WTC11 (cell line): ENCODE results near the gene PODXL. TPM values are rescaled to one million over a fixed set of nuclear protein-coding genes. Genes with fewer than 3 reads are reported as not detected.

Experiments
- ATAC-seq: fragments of 200-7000 bp; cut with Tn5 transposase; 2 replicates; pipeline ENCODE4 v1.10.0; 2021; ENCODE audit warnings: mild to moderate bottlenecking, moderate library complexity
- CTCF ChIA-PET: fragments of 300-600 bp; sonication (Branson Sonifier 250); formaldehyde crosslinking; loops from one replicate; lab custom pipeline; 2021; ENCODE audit warnings: antibody characterized with exemption; lab: Charles Lee
- POLR2A ChIA-PET: fragments of 350-600 bp; sonication (Branson Sonifier 250); formaldehyde crosslinking; loops from one replicate; lab custom pipeline; 2021; ENCODE audit warnings: antibody characterized with exemption; lab: Charles Lee
- DNase-seq: peaks from one replicate; pipeline ENCODE4 v3.0.0; 2021; ENCODE audit warnings: low spot score
- H3K27ac Mint-ChIP-seq: 2 replicates; pipeline ENCODE4 v1.8.0; 2021; ENCODE audit warnings: mixed read lengths
- H3K27me3 Mint-ChIP-seq: 2 replicates; pipeline ENCODE4 v1.8.0; 2021; ENCODE audit warnings: low read depth, mild to moderate bottlenecking, moderate library complexity, mixed read lengths
- H3K36me3 Mint-ChIP-seq: 2 replicates; pipeline ENCODE4 v1.8.0; 2021; ENCODE audit warnings: mixed read lengths
- H3K4me1 Mint-ChIP-seq: 2 replicates; pipeline ENCODE4 v1.8.0; 2022; ENCODE audit warnings: mixed read lengths
- H3K4me3 Mint-ChIP-seq: 2 replicates; pipeline ENCODE4 v1.8.0; 2021; ENCODE audit warnings: mild to moderate bottlenecking, moderate library complexity, mixed read lengths
- H3K9me3 Mint-ChIP-seq: 2 replicates; pipeline ENCODE4 v1.8.0; 2021; ENCODE audit warnings: mixed read lengths
- AR ChIP-seq: fragments of 250-450 bp; sonication (Bioruptor Pico); IDR thresholded peaks from 2 replicates; pipeline ENCODE4 v1.9.0; 2021; ENCODE audit warnings: mild to moderate bottlenecking
- ARID4B ChIP-seq: sonication (generic); formaldehyde crosslinking; IDR thresholded peaks from 2 replicates; pipeline ENCODE4 v1.8.0; 2023; ENCODE audit warnings: missing genetic modification reagents, mild to moderate bottlenecking, borderline replicate concordance
- ATF2 ChIP-seq: sonication (generic); formaldehyde crosslinking; IDR thresholded peaks from 2 replicates; pipeline ENCODE4 v1.8.1; 2022; ENCODE audit warnings: low read depth, missing genetic modification reagents, borderline replicate concordance
- ESRRA ChIP-seq: sonication (generic); formaldehyde crosslinking; IDR thresholded peaks from 2 replicates; pipeline ENCODE4 v1.8.1; 2022; ENCODE audit warnings: mild to moderate bottlenecking, missing genetic modification reagents, borderline replicate concordance
- ETV6 ChIP-seq: sonication (generic); formaldehyde crosslinking; IDR thresholded peaks from 2 replicates; pipeline ENCODE4 v1.8.1; 2022; ENCODE audit warnings: mild to moderate bottlenecking, missing genetic modification reagents
- FOXP1 ChIP-seq: sonication (generic); formaldehyde crosslinking; IDR thresholded peaks from 2 replicates; pipeline ENCODE4 v1.8.0; 2022; ENCODE audit warnings: missing genetic modification reagents, mild to moderate bottlenecking, moderate library complexity, borderline replicate concordance
- JUN ChIP-seq: sonication (generic); formaldehyde crosslinking; IDR thresholded peaks from 2 replicates; pipeline ENCODE4 v1.8.0; 2023; ENCODE audit warnings: mild to moderate bottlenecking, missing genetic modification reagents
- NFE2L1 ChIP-seq: sonication (generic); formaldehyde crosslinking; IDR thresholded peaks from 2 replicates; pipeline ENCODE4 v1.8.1; 2023; ENCODE audit warnings: missing genetic modification reagents
- NR1H2 ChIP-seq: sonication (generic); formaldehyde crosslinking; IDR thresholded peaks from 2 replicates; pipeline ENCODE4 v1.9.0; 2021; ENCODE audit warnings: mild to moderate bottlenecking, moderate library complexity, missing genetic modification reagents
- TEAD4 ChIP-seq: sonication (generic); formaldehyde crosslinking; IDR thresholded peaks from 2 replicates; pipeline ENCODE4 v1.8.0; 2022; ENCODE audit warnings: mild to moderate bottlenecking, missing genetic modification reagents
- ZBTB43 ChIP-seq: sonication (generic); formaldehyde crosslinking; IDR thresholded peaks from 2 replicates; pipeline ENCODE4 v1.8.1; 2023; ENCODE audit warnings: mild to moderate bottlenecking, missing genetic modification reagents
- ZNF423 ChIP-seq: fragments of 250-450 bp; sonication (Bioruptor Pico); IDR thresholded peaks from 2 replicates; pipeline ENCODE4 v2.1.2; 2022; ENCODE audit warnings: mild to moderate bottlenecking, moderate library complexity
- ZNF425 ChIP-seq: fragments of 250-450 bp; sonication (Bioruptor Pico); conservative IDR thresholded peaks from 2 replicates; pipeline ENCODE4 v1.9.0; 2021; ENCODE audit warnings: mild to moderate bottlenecking
- total RNA-seq: library from RNA; stranded (reverse); gene quantifications from 3 replicates; pipeline ENCODE4 v1.2.3, GENCODE V29; 2021

Gene PODXL
- total RNA-seq, 1 experiment from 2014 or later, result 483 TPM

GRCh38 chr7:131556053-131556908 lies at the start of gene PODXL (continued):
- 0 out of 2 replicates have a peak, but pooled peaks have one; percentile 54 for TF ChIP-seq ZBTB43 (CRISPR knock-in tag)
- TF ChIP-seq NR1H2 (CRISPR knock-in tag), result no peak
- no peak; the same call in 1 of the 2 replicates for TF ChIP-seq ARID4B
- TF ChIP-seq ZNF425 (CRISPR knock-in tag), result no peak
- TF ChIP-seq ETV6 (CRISPR knock-in tag), result no peak; the same call in none of the 2 replicates
- no peak for TF ChIP-seq JUN (CRISPR knock-in tag)
- TF ChIP-seq FOXP1 (CRISPR knock-in tag), result peak; percentile 42
- TF ChIP-seq ATF2, result no peak
- no peak for TF ChIP-seq AR

GRCh38 chr7:131605280-131605878 lies 49.0 kb upstream of the PODXL start:
- Mint-ChIP-seq H3K27me3 (no peaks in the 10 kb centered on the region; the same call in 1 of the 2 replicates), H3K36me3 (no peaks in the 10 kb centered on the region), H3K27ac (peak overlapping the region; percentile 100), H3K9me3 (no peaks in the 10 kb centered on the region), H3K4me3 (peak overlapping the region; percentile 59), H3K4me1 (peaks cover 79% of the 10 kb centered on the region)
- ChIA-PET POLR2A (interaction anchor here (0.7 to 2.0 kb wide), 6 partner anchors 20 to 75 kb away, joined by 3 to 7 read pairs (median 4); no protein-coding TSS in a partner anchor), CTCF (interaction anchor here (0.5 to 8.8 kb wide), 11 partner anchors 19 to 254 kb away, joined by 3 to 91 read pairs (median 4); no protein-coding TSS in a partner anchor)
- peak; percentile 75 for DNase-seq
- peak; percentile 76 for ATAC-seq
- TF ChIP-seq ZNF423 (peak; percentile 84), ARID4B (no peak), NFE2L1 (no peak), TEAD4 (peak; percentile 71; the same call in 1 of the 2 replicates), ESRRA (CRISPR knock-in tag) (0 out of 2 replicates have a peak, but pooled peaks have one; percentile 37), ZNF425 (CRISPR knock-in tag) (no peak)
